WERI-Rb-1 (cell line): ENCODE measurements around the gene NR2E3.

Source experiments
- DNase-seq: peaks from one replicate; pipeline ENCODE4 v3.0.0-alpha.2; 2020
- H3K27ac ChIP-seq: fragments of 250-450 bp; sonication (Bioruptor Pico); 2 replicates; pipeline ENCODE4 v1.5.1; 2020; ENCODE audit warnings: mild to moderate bottlenecking, moderate library complexity
- H3K27me3 ChIP-seq: fragments of 250-450 bp; sonication (Bioruptor Pico); 2 replicates; pipeline ENCODE4 v1.5.1; 2021; ENCODE audit warnings: mild to moderate bottlenecking, low read depth, moderate library complexity; ENCODE audit not compliant: insufficient read depth, severe bottlenecking
- H3K36me3 ChIP-seq: fragments of 250-450 bp; sonication (Bioruptor Pico); 2 replicates; pipeline ENCODE4 v1.5.1; 2020; ENCODE audit warnings: mild to moderate bottlenecking, moderate library complexity
- H3K4me3 ChIP-seq: 2 replicates; pipeline ENCODE4 v1.5.1; 2011; ENCODE audit warnings: low read depth, mild to moderate bottlenecking, control low read depth, low read length
- H3K9me3 ChIP-seq: fragments of 250-450 bp; sonication (Bioruptor Pico); 2 replicates; pipeline ENCODE4 v1.5.1; 2021; ENCODE audit warnings: mild to moderate bottlenecking, moderate library complexity; ENCODE audit not compliant: severe bottlenecking
- TF ChIP-seq, protein P1 (sequence below): IDR thresholded peaks from 2 replicates; pipeline ENCODE4 v1.5.1; 2011; ENCODE audit warnings: low read depth, mild to moderate bottlenecking, control low read depth, inconsistent platforms, low read length

NR2E3 gene

DNA sequence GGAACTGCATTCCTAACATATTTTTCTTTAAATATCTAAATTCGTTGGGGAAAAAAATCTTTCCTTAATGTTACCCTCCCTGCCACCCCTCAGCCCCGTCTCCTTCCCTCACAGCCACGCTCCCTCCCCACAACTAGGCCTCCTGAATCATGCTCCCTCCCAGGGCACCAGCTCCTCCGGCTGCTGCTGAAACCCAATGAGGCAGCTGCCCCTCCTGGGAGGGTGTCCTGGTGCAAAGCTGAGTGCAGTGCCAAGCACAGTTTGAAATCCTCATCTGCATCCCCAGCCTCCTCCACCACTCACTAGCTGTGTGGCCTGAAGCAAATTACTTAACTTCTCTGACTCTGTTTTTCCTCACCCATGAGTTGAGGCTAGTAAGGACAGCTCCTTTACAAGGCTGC is 2.7 kb upstream of the NR2E3 start:
- peaks cover 10% of the 10 kb centered on the region for H3K27me3 ChIP-seq
- no peak overlapping the region for H3K27ac ChIP-seq
- no peaks in the 10 kb centered on the region for H3K36me3 ChIP-seq
- TF ChIP-seq, protein P1, sequence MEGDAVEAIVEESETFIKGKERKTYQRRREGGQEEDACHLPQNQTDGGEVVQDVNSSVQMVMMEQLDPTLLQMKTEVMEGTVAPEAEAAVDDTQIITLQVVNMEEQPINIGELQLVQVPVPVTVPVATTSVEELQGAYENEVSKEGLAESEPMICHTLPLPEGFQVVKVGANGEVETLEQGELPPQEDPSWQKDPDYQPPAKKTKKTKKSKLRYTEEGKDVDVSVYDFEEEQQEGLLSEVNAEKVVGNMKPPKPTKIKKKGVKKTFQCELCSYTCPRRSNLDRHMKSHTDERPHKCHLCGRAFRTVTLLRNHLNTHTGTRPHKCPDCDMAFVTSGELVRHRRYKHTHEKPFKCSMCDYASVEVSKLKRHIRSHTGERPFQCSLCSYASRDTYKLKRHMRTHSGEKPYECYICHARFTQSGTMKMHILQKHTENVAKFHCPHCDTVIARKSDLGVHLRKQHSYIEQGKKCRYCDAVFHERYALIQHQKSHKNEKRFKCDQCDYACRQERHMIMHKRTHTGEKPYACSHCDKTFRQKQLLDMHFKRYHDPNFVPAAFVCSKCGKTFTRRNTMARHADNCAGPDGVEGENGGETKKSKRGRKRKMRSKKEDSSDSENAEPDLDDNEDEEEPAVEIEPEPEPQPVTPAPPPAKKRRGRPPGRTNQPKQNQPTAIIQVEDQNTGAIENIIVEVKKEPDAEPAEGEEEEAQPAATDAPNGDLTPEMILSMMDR = no peak
- no peaks in the 10 kb centered on the region for H3K9me3 ChIP-seq
- H3K4me3 ChIP-seq = no peak overlapping the region
- DNase-seq = no peak

DNA sequence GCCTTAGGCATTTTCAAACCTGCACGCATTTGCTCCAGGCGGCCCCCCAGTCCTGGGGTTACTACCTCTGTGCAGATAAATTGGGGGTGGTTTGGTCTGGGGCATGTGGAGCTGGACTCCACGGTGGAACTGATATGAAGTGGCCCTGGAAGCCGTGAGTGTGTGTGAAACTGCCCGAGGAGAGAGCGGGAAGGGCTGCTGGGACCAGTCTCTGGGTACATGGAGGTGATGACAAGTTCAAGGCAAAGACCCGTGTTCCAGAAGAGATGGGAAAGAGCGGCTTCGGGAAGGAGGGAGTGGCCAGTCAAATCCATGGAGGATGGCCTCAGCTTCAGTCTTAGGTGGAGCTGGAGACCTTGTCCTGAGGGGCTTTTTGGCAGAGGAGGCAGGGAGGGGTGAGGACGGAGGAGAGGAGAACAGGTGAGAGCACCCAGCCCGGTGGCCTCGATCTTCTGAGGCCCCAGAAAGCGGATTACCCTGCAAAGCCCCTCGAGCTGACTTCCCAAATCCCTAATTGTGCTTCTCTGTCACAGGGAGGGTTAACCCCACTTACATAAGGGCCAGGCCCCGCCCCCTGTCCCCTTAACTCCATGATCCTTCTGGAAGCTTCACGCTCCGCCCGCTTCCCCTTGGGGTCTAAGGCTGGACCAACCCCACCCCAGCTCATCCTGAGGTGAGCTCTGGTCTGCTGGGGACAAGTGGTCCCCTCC is 1.9 kb upstream of the NR2E3 start:
- Histone ChIP-seq H3K27ac (no peak overlapping the region), H3K4me3 (no peak overlapping the region), H3K27me3 (peaks cover 10% of the 10 kb centered on the region), H3K36me3 (no peaks in the 10 kb centered on the region), H3K9me3 (no peaks in the 10 kb centered on the region)
- TF ChIP-seq, protein P1 = no peak
- no peak for DNase-seq

GRCh38 chr15:71809346-71809745 is 1.0 kb upstream of the NR2E3 start:
- Histone ChIP-seq H3K36me3 (no peaks in the 10 kb centered on the region), H3K27ac (no peak overlapping the region), H3K4me3 (no peak overlapping the region), H3K9me3 (no peaks in the 10 kb centered on the region), H3K27me3 (peaks cover 10% of the 10 kb centered on the region)
- TF ChIP-seq, protein P1 = no peak
- no peak for DNase-seq

- Histone ChIP-seq H3K27me3 (peaks cover 10% of the 10 kb centered on the region), H3K9me3 (no peaks in the 10 kb centered on the region), H3K27ac (no peak overlapping the region), H3K4me3 (no peak overlapping the region), H3K36me3 (no peaks in the 10 kb centered on the region)
- no peak for DNase-seq
- TF ChIP-seq, protein P1 = no peak
These were observed 832 bp downstream of the NR2E3 start for GRCh38 chr15:71811036-71811736.

- TF ChIP-seq, protein P1 = no peak
- peaks cover 10% of the 10 kb centered on the region for H3K27me3 ChIP-seq
These were observed 1.7 kb downstream of the NR2E3 start for GRCh38 chr15:71811752-71812735.

More at GRCh38 chr15:71811752-71812735, 1.7 kb downstream of the NR2E3 start:
- no peak overlapping the region for H3K4me3 ChIP-seq
- DNase-seq = peak; percentile 41
- no peak overlapping the region for H3K27ac ChIP-seq
- no peaks in the 10 kb centered on the region for H3K9me3 ChIP-seq
- H3K36me3 ChIP-seq = no peaks in the 10 kb centered on the region
